Endothelial cell of umbilical vein (primary cell): ENCODE results near the gene PNPLA7. TPM values are rescaled to one million over a fixed set of nuclear protein-coding genes. Genes with fewer than 3 reads are reported as not detected.

Experiments used
- BruUV-seq: library from RNA; stranded (reverse); fragments of 400-500 nt; replicated peaks from 2 replicates; lab custom pipeline; 2021; lab: Mats Ljungman, UMichigan
- CTCF ChIA-PET: fragments of 300-600, 350-600 bp; sonication (Branson Sonifier 250); formaldehyde crosslinking; loops from one replicate; lab custom pipeline; 2021; ENCODE audit warnings: antibody characterized with exemption, inconsistent platforms; lab: Charles Lee
- POLR2A ChIA-PET: fragments of 300-600, 350-600 bp; sonication (Branson Sonifier 250); formaldehyde crosslinking; loops from one replicate; lab custom pipeline; 2021; ENCODE audit warnings: antibody characterized with exemption, inconsistent platforms; lab: Charles Lee
- DNase-seq: peaks from one replicate; pipeline ENCODE4 v3.0.0-alpha.2; 2011; ENCODE audit warnings: low read depth, low spot score
- FAIRE-seq: peaks from 2 replicates; lab custom pipeline; 2011; peaks lifted over from hg19 to GRCh38; lab: Jason Lieb, UNC
- H2AFZ ChIP-seq: 2 replicates; pipeline ENCODE4 v1.6.0; 2012; ENCODE audit warnings: low read depth, low read length, control low read depth, inconsistent platforms
- H3K27ac ChIP-seq: 2 replicates; pipeline ENCODE4 v1.5.1; 2011; ENCODE audit warnings: low read depth, mild to moderate bottlenecking, control low read depth, low read length, moderate library complexity; ENCODE audit not compliant: insufficient read depth
- H3K27me3 ChIP-seq, 2 experiments: 2 replicates each; pipeline versions ENCODE4 v1.6.0 to v1.6.1; 2011; ENCODE audit warnings: low read length in 2 of 2, mixed read lengths in 1 of 2; ENCODE audit not compliant: control insufficient read depth in 2 of 2, insufficient read depth in 2 of 2
- H3K36me3 ChIP-seq, 2 experiments: 2 replicates in 1 of 2; 3 replicates in 1 of 2; pipeline ENCODE4 v1.5.1; 2011; ENCODE audit warnings: low read length in 2 of 2, mild to moderate bottlenecking in 1 of 2, moderate library complexity in 1 of 2; ENCODE audit not compliant: control insufficient read depth in 2 of 2, insufficient read depth in 2 of 2; ENCODE audit errors: extremely low read depth in 1 of 2
- H3K4me1 ChIP-seq: 3 replicates; pipeline ENCODE4 v1.5.1; 2011; ENCODE audit warnings: mild to moderate bottlenecking, low read length; ENCODE audit not compliant: control insufficient read depth, insufficient read depth; ENCODE audit errors: extremely low read depth
- H3K4me2 ChIP-seq: 2 replicates; pipeline ENCODE4 v1.6.1; 2011; ENCODE audit warnings: low read length, control low read depth, mixed read lengths; ENCODE audit not compliant: insufficient read depth
- H3K4me3 ChIP-seq, 3 experiments: fragments of 200-600 bp in 1 of 3; sonication (generic), shearing (Covaris generic) in 1 of 3; replicated peaks in 1 of 3; 2 replicates each; pipeline ENCODE4 v1.5.1; 2011 to 2016; ENCODE audit warnings: control low read depth in 3 of 3, low read length in 3 of 3, mild to moderate bottlenecking in 2 of 3, inconsistent platforms in 1 of 3, low read depth in 1 of 3, moderate library complexity in 1 of 3; ENCODE audit not compliant: insufficient read depth in 1 of 3
- H3K79me2 ChIP-seq: 2 replicates; pipeline ENCODE4 v1.6.0; 2012; ENCODE audit warnings: low read length, inconsistent platforms; ENCODE audit not compliant: control insufficient read depth, insufficient read depth
- H3K9ac ChIP-seq: replicated peaks from 2 replicates; pipeline ENCODE3; 2011; ENCODE audit warnings: low read length, control low read depth; ENCODE audit not compliant: insufficient read depth; ENCODE audit errors: extremely low read depth
- H3K9me1 ChIP-seq: replicated peaks from 3 replicates; pipeline ENCODE4 v1.6.0; 2011; ENCODE audit warnings: mild to moderate bottlenecking, low read length; ENCODE audit not compliant: control insufficient read depth, insufficient read depth; ENCODE audit errors: extremely low read depth
- H3K9me3 ChIP-seq: replicated peaks from 2 replicates; pipeline ENCODE4 v1.5.1; 2012; ENCODE audit warnings: low read length, inconsistent platforms; ENCODE audit not compliant: control insufficient read depth, insufficient read depth
- H4K20me1 ChIP-seq: replicated peaks from 2 replicates; pipeline ENCODE3; 2011; ENCODE audit warnings: mild to moderate bottlenecking, low read length; ENCODE audit not compliant: control insufficient read depth, insufficient read depth; ENCODE audit errors: extremely low read depth
- EZH2 ChIP-seq: IDR thresholded peaks from 2 replicates; pipeline ENCODE4 v1.6.1; 2012; ENCODE audit warnings: borderline replicate concordance, low read depth, mild to moderate bottlenecking, moderate library complexity, low read length, inconsistent platforms; ENCODE audit not compliant: severe bottlenecking
- FOS ChIP-seq: IDR thresholded peaks from 2 replicates; pipeline ENCODE4 v1.6.1; 2011; ENCODE audit warnings: mild to moderate bottlenecking, low read length, moderate library complexity, borderline replicate concordance; ENCODE audit not compliant: insufficient read depth
- GATA2 ChIP-seq: IDR thresholded peaks from 2 replicates; pipeline ENCODE4 v1.7.0; 2011; ENCODE audit warnings: low read depth, mild to moderate bottlenecking, moderate library complexity, mixed read lengths, low read length; ENCODE audit not compliant: insufficient read length, insufficient read depth
- JUN ChIP-seq: IDR thresholded peaks from 2 replicates; pipeline ENCODE4 v1.6.1; 2011; ENCODE audit warnings: borderline replicate concordance, low read depth; ENCODE audit not compliant: insufficient read length, insufficient read depth
- MYC ChIP-seq: IDR thresholded peaks from one replicate; pipeline ENCODE4 v1.6.1; 2011; ENCODE audit warnings: mild to moderate bottlenecking, low read depth, low read length
- POLR2A ChIP-seq: IDR thresholded peaks from 2 replicates; pipeline ENCODE4 v1.6.1; 2012; ENCODE audit warnings: low read depth, mild to moderate bottlenecking, control low read depth, low read length
- POLR2AphosphoS5 ChIP-seq: IDR thresholded peaks from 2 replicates; pipeline ENCODE4 v1.6.1; 2012; ENCODE audit warnings: low read depth, mild to moderate bottlenecking, control low read depth, low read length, moderate library complexity; ENCODE audit not compliant: insufficient read depth
- dilution Hi-C: fragments of 300-500 bp; cut with MboI; formaldehyde crosslinking; loops from one replicate; pipeline ENCODE4 v1.15.0; 2019; ENCODE audit warnings: low sequenced_read_pairs; ENCODE audit not compliant: extremely low pct_ligation_motif_present
- intact Hi-C: fragments of 100-400 bp; cut with micrococcal nuclease; formaldehyde crosslinking; loops from one replicate; pipeline ENCODE4 v1.10.0; 2022
- polyA plus RNA-seq, 4 experiments: library from polyadenylated mRNA; depleted of rRNA in 3 of 4; stranded (reverse) in 3 of 4; unstranded in 1 of 4; fragments of >200 nt; gene quantifications; 2 replicates each; pipeline versions ENCODE4 v1.2.1 to v1.2.3, GENCODE V29; 2011 to 2012; ENCODE audit warnings: missing spikeins in 1 of 4
- total RNA-seq: library from RNA; stranded (reverse); gene quantifications from 2 replicates; pipeline ENCODE4 v1.2.3, GENCODE V29; 2021
- TF ChIP-seq, protein P1 (sequence below), 2 donors: IDR thresholded peaks; 1 replicate in 1 of 2; 2 replicates in 1 of 2; pipeline ENCODE4 v1.5.1; 2011; ENCODE audit warnings: low read length in 2 of 2, mild to moderate bottlenecking in 2 of 2, moderate library complexity in 2 of 2, control low read depth in 1 of 2, inconsistent platforms in 1 of 2, low read depth in 1 of 2; ENCODE audit not compliant: insufficient read depth in 1 of 2; ENCODE audit errors: extremely low read depth in 1 of 2
- TF ChIP-seq, protein P2 (sequence below): IDR thresholded peaks from 2 replicates; pipeline ENCODE4 v1.6.1; 2011; ENCODE audit not compliant: insufficient read depth, insufficient read length

PNPLA7 gene
- total and polyA plus RNA-seq, 2 donors (not counting 3 experiments of a cell fraction or from before 2014, with no cell fraction given) = 1.0 to 1.9 TPM

DNA sequence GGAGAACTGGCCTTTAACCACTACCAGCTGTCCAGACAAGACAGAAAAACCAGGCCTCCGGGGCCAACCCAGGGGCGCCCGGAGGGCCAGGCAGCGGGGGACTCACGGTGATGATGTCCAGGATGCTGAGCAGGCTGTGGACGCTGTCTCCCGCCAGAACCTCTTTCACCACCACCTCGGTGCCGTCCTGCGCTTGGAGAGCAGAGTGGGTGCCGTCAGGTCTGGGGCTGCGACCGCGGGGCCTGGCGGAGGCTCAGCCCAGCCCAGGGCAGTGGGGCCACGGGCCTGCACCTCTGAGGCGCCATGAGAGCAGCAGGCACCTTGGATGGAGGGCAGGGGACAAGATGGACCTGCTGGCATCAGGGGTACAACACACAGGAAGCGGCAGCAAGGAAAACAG, 9.7 kb downstream of the PNPLA7 start:
- intact Hi-C loops (no loop called here), dilution Hi-C loops (no loop called here)
- POLR2A ChIA-PET = no interaction called here
- no peaks in the 10 kb centered on the region for H3K36me3 ChIP-seq
- CTCF ChIA-PET = no interaction called here
- TF ChIP-seq FOS (no peak), JUN (no peak)
- TF ChIP-seq, protein P1, sequence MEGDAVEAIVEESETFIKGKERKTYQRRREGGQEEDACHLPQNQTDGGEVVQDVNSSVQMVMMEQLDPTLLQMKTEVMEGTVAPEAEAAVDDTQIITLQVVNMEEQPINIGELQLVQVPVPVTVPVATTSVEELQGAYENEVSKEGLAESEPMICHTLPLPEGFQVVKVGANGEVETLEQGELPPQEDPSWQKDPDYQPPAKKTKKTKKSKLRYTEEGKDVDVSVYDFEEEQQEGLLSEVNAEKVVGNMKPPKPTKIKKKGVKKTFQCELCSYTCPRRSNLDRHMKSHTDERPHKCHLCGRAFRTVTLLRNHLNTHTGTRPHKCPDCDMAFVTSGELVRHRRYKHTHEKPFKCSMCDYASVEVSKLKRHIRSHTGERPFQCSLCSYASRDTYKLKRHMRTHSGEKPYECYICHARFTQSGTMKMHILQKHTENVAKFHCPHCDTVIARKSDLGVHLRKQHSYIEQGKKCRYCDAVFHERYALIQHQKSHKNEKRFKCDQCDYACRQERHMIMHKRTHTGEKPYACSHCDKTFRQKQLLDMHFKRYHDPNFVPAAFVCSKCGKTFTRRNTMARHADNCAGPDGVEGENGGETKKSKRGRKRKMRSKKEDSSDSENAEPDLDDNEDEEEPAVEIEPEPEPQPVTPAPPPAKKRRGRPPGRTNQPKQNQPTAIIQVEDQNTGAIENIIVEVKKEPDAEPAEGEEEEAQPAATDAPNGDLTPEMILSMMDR (IDR thresholded peaks at IDR 0.05; ENCODE audit: extremely low read depth in 1 of 2, insufficient read depth in 1 of 2, low read depth in 1 of 2, low read length in 2 of 2) = no peak
- H4K20me1 ChIP-seq = no peaks in the 10 kb centered on the region
- H3K79me2 ChIP-seq = no peaks in the 10 kb centered on the region
- H3K4me2 ChIP-seq = no peak overlapping the region
- no peak overlapping the region for H2AFZ ChIP-seq
- H3K9ac ChIP-seq = no peak overlapping the region
- H3K4me1 ChIP-seq = no peaks in the 10 kb centered on the region
- no peak overlapping the region for H3K27ac ChIP-seq
- H3K4me3 ChIP-seq = no peak overlapping the region
- no TSS peak for BruUV-seq
- FAIRE-seq (no peak), DNase-seq (no peak)
- H3K9me3 ChIP-seq = no peaks in the 10 kb centered on the region
- H3K9me1 ChIP-seq = no peaks in the 10 kb centered on the region
- H3K27me3 ChIP-seq = no peaks in the 10 kb centered on the region

DNA sequence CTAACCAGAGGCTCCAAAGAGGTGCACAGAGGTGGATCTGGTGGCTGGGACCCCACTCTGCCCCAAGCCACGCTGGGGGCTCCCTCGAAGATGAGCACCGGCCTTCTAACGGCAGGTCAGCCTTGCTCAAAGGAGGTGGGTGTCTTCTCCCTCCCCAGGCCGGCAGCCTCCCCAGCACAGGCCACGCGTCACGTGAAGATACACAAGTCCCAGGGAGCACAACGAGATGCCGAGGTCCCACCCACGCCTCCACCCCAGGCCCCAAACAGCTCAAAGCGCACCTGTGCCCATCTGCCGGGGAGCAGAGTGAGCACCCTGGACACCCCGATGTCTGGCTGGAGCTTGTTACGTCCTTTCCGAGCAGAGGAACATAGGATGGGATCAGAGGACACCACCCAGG, 12.1 kb downstream of the PNPLA7 start:
- H3K4me2 ChIP-seq = no peak overlapping the region
- POLR2A ChIA-PET = no interaction called here
- H3K4me3 ChIP-seq = no peak overlapping the region
- BruUV-seq = no TSS peak
- no peaks in the 10 kb centered on the region for H3K27me3 ChIP-seq
- no peak overlapping the region for H2AFZ ChIP-seq
- no peak for FAIRE-seq
- no peaks in the 10 kb centered on the region for H3K9me1 ChIP-seq
- H3K9me3 ChIP-seq = no peaks in the 10 kb centered on the region
- CTCF ChIA-PET = interaction anchor here (1.3 kb wide), 1 partner anchor 15 kb away, joined by 3 read pairs; no protein-coding TSS in a partner anchor
- no peak overlapping the region for H3K9ac ChIP-seq
- no peaks in the 10 kb centered on the region for H3K36me3 ChIP-seq
- H4K20me1 ChIP-seq = no peaks in the 10 kb centered on the region
- no peaks in the 10 kb centered on the region for H3K79me2 ChIP-seq
- H3K4me1 ChIP-seq = peaks cover 2% of the 10 kb centered on the region
- intact Hi-C loops (no loop called here), dilution Hi-C loops (no loop called here)
- TF ChIP-seq, protein P2, sequence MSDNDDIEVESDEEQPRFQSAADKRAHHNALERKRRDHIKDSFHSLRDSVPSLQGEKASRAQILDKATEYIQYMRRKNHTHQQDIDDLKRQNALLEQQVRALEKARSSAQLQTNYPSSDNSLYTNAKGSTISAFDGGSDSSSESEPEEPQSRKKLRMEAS = no peak
- no peak for TF ChIP-seq FOS
- no peak for TF ChIP-seq MYC
- no peak for TF ChIP-seq POLR2A
- TF ChIP-seq EZH2 = no peak
- TF ChIP-seq JUN = no peak
- no peak for TF ChIP-seq GATA2
- TF ChIP-seq, protein P1 (IDR thresholded peaks at IDR 0.05; ENCODE audit: extremely low read depth in 1 of 2, insufficient read depth in 1 of 2, low read depth in 1 of 2, low read length in 2 of 2) = no peak
- TF ChIP-seq POLR2AphosphoS5 = no peak
- no peak overlapping the region for H3K27ac ChIP-seq
- DNase-seq = no peak
